OCI-LY3 (cell line): Measurements from ENCODE around the gene RERG.

Experiments used
- H2AFZ ChIP-seq: fragments of 200-600, 300-600 bp; shearing (Covaris generic); 2 replicates; pipeline ENCODE4 v1.6.0; 2014; ENCODE audit warnings: antibody characterized with exemption, low read depth, low read length
- H3K27ac ChIP-seq: fragments of 200-600, 300-600 bp; sonication (generic); 2 replicates; pipeline ENCODE4 v1.5.1; 2014; ENCODE audit warnings: mild to moderate bottlenecking, low read length, moderate library complexity, mixed read lengths
- H3K27me3 ChIP-seq: fragments of 200-600, 300-600 bp; sonication (generic); 2 replicates; pipeline ENCODE4 v1.6.1; 2014; ENCODE audit warnings: low read depth, low read length, mixed read lengths
- H3K36me3 ChIP-seq: fragments of 200-600, 300-600 bp; sonication (generic); replicated peaks from 2 replicates; pipeline ENCODE3; 2014; ENCODE audit warnings: low read depth, low read length, mixed read lengths
- H3K4me1 ChIP-seq: fragments of 300-600, 200-600 bp; sonication (generic); 2 replicates; pipeline ENCODE4 v1.6.1; 2014; ENCODE audit warnings: low read length, mixed read lengths
- H3K4me2 ChIP-seq: fragments of 200-600, 300-600 bp; sonication (generic); 2 replicates; pipeline ENCODE4 v1.6.1; 2014; ENCODE audit warnings: low read length, mixed read lengths
- H3K4me3 ChIP-seq: fragments of 300-600, 200-600 bp; sonication (generic); 2 replicates; pipeline ENCODE4 v1.5.1; 2014; ENCODE audit warnings: antibody characterized with exemption, mild to moderate bottlenecking, low read length, moderate library complexity
- H3K79me2 ChIP-seq: fragments of 300-600, 200-600 bp; shearing (Covaris generic); 2 replicates; pipeline ENCODE4 v1.6.1; 2014; ENCODE audit warnings: mild to moderate bottlenecking, low read length, mixed read lengths
- H3K9ac ChIP-seq: fragments of 300-600, 200-600 bp; shearing (Covaris generic); 2 replicates; pipeline ENCODE4 v1.6.0; 2014; ENCODE audit warnings: mild to moderate bottlenecking, low read length, moderate library complexity
- H3K9me3 ChIP-seq: fragments of 200-600, 300-600 bp; shearing (Covaris generic); 2 replicates; pipeline ENCODE4 v1.6.1; 2014; ENCODE audit warnings: low read length, mixed read lengths; ENCODE audit not compliant: insufficient read depth
- H4K20me1 ChIP-seq: fragments of 200-600, 300-600 bp; sonication (generic); 2 replicates; pipeline ENCODE4 v1.6.1; 2016; ENCODE audit warnings: low read length, mixed read lengths; ENCODE audit not compliant: insufficient read depth
- EZH2phosphoT487 ChIP-seq: fragments of 200-600 bp; shearing (Covaris generic); IDR thresholded peaks from 2 replicates; pipeline ENCODE4 v1.6.1; 2018; ENCODE audit warnings: antibody characterized with exemption, mixed run types, low read depth
- TF ChIP-seq, protein P1 (sequence below): fragments of 200-600, 300-600 bp; sonication (generic); IDR thresholded peaks from 2 replicates; pipeline ENCODE4 v1.5.1; 2014; ENCODE audit warnings: antibody characterized with exemption, low read length, low read depth

RERG gene

DNA sequence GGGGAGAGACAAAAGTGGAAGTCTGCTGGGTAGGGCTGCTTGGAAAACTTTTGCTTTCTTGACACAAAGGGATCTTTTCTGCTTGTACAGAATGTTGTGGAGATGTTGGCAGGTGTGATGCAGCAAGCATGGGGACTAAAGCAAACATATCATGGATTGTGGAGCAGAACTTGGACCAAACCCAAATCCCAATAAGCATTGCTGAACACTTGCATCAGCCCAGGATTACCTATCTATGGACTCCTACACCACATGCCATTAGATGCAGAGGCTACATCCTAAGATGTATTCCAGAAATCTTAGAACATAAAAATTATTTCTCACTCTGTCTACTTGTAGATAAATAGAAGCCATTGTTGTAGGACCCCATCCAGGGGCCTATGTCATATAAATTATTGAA lies 44.7 kb upstream of the RERG start:
- Histone ChIP-seq H3K4me2 (no peak overlapping the region), H3K4me3 (no peak overlapping the region), H3K9ac (no peak overlapping the region)

GRCh38 chr12:15256761-15257160 lies 35.5 kb upstream of the RERG start:
- Histone ChIP-seq H3K9me3 (no peaks in the 10 kb centered on the region), H2AFZ (no peak overlapping the region), H3K36me3 (no peaks in the 10 kb centered on the region), H3K27me3 (peaks cover 9% of the 10 kb centered on the region; the same call in 1 of the 2 replicates), H3K4me3 (no peak overlapping the region), H4K20me1 (no peaks in the 10 kb centered on the region), H3K9ac (no peak overlapping the region), H3K4me2 (no peak overlapping the region), H3K27ac (no peak overlapping the region), H3K4me1 (no peaks in the 10 kb centered on the region), H3K79me2 (no peaks in the 10 kb centered on the region)
- TF ChIP-seq EZH2phosphoT487 = no peak
- TF ChIP-seq, protein P1, sequence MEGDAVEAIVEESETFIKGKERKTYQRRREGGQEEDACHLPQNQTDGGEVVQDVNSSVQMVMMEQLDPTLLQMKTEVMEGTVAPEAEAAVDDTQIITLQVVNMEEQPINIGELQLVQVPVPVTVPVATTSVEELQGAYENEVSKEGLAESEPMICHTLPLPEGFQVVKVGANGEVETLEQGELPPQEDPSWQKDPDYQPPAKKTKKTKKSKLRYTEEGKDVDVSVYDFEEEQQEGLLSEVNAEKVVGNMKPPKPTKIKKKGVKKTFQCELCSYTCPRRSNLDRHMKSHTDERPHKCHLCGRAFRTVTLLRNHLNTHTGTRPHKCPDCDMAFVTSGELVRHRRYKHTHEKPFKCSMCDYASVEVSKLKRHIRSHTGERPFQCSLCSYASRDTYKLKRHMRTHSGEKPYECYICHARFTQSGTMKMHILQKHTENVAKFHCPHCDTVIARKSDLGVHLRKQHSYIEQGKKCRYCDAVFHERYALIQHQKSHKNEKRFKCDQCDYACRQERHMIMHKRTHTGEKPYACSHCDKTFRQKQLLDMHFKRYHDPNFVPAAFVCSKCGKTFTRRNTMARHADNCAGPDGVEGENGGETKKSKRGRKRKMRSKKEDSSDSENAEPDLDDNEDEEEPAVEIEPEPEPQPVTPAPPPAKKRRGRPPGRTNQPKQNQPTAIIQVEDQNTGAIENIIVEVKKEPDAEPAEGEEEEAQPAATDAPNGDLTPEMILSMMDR = no peak

More for the DNA sequence above, 44.7 kb upstream of the RERG start:
- Histone ChIP-seq H4K20me1 (no peaks in the 10 kb centered on the region), H3K27me3 (no peaks in the 10 kb centered on the region), H3K27ac (no peak overlapping the region), H3K79me2 (no peaks in the 10 kb centered on the region), H3K4me1 (peaks cover 9% of the 10 kb centered on the region), H3K9me3 (no peaks in the 10 kb centered on the region), H2AFZ (no peak overlapping the region), H3K36me3 (no peaks in the 10 kb centered on the region)
- TF ChIP-seq, protein P1 = no peak
- no peak for TF ChIP-seq EZH2phosphoT487

- Histone ChIP-seq H3K27ac (no peak overlapping the region), H2AFZ (no peak overlapping the region), H3K4me1 (no peaks in the 10 kb centered on the region), H3K4me3 (no peak overlapping the region), H3K79me2 (no peaks in the 10 kb centered on the region), H3K27me3 (peaks cover 12% of the 10 kb centered on the region; the same call in 1 of the 2 replicates), H3K9me3 (no peaks in the 10 kb centered on the region), H3K36me3 (no peaks in the 10 kb centered on the region), H4K20me1 (no peaks in the 10 kb centered on the region), H3K9ac (no peak overlapping the region), H3K4me2 (no peak overlapping the region)
- TF ChIP-seq EZH2phosphoT487 = no peak
- TF ChIP-seq, protein P1 = no peak
Observed at GRCh38 chr12:15253990-15254389, 32.8 kb upstream of the RERG start.

DNA sequence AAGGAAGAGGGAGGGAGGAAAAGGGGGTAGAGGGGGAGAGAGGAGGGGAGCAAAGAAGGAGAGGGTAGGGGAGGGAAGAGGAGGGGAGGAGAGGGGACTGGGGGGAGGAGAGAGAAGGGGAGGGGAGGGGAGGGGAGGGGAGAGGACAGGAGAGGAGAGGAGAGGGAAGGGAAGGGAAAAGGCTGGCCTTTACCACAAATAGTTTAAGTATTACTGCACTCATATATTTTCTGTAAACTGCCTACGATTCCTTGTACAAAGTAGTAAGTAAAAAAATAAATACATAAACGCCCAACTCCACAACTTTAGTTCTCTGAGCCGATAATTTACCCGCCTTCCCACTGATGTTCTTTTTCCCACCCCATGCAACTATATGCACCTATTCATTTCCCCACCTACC lies 23.7 kb upstream of the RERG start:
- Histone ChIP-seq H3K4me3 (no peak overlapping the region), H3K9me3 (no peaks in the 10 kb centered on the region; the same call in 1 of the 2 replicates), H3K4me2 (no peak overlapping the region), H3K27me3 (peaks cover 3% of the 10 kb centered on the region; the same call in 1 of the 2 replicates), H2AFZ (no peak overlapping the region), H3K9ac (no peak overlapping the region), H4K20me1 (no peaks in the 10 kb centered on the region), H3K4me1 (no peaks in the 10 kb centered on the region), H3K27ac (no peak overlapping the region), H3K36me3 (no peaks in the 10 kb centered on the region), H3K79me2 (no peaks in the 10 kb centered on the region)
- TF ChIP-seq EZH2phosphoT487 = no peak
- TF ChIP-seq, protein P1 = no peak
